PFSK-1 (cell line): ENCODE results near the gene C6orf132.

Source experiments
- FOXP2 ChIP-seq: optimal IDR thresholded peaks from 2 replicates; pipeline ENCODE3; 2011; ENCODE audit warnings: borderline replicate concordance, control low read depth, inconsistent platforms; ENCODE audit not compliant: insufficient read depth; ENCODE audit errors: extremely low read length, extremely low read depth
- POLR2AphosphoS5 ChIP-seq: IDR thresholded peaks from 2 replicates; pipeline ENCODE4 v1.6.1; 2012; ENCODE audit warnings: low read depth, mild to moderate bottlenecking, control low read depth, low read length, moderate library complexity
- REST ChIP-seq, 2 experiments: IDR thresholded peaks; 2 replicates each; pipeline versions ENCODE4 v1.6.1 to v1.8.0; 2011 to 2012; ENCODE audit warnings: low read depth in 2 of 2, low read length in 2 of 2, control low read depth in 1 of 2, inconsistent platforms in 1 of 2, mild to moderate bottlenecking in 1 of 2, moderate library complexity in 1 of 2; ENCODE audit not compliant: insufficient read depth in 1 of 2
- SIN3A ChIP-seq: IDR thresholded peaks from 2 replicates; pipeline ENCODE4 v1.6.1; 2012; ENCODE audit warnings: mild to moderate bottlenecking, low read length, moderate library complexity, borderline replicate concordance; ENCODE audit not compliant: insufficient read depth
- TAF1 ChIP-seq: IDR thresholded peaks from 2 replicates; pipeline ENCODE4 v1.6.1; 2012; ENCODE audit warnings: low read length, control low read depth, borderline replicate concordance; ENCODE audit not compliant: insufficient read depth

- no peak for TF ChIP-seq SIN3A
- no peak for TF ChIP-seq POLR2AphosphoS5
- no peak for TF ChIP-seq REST (IDR thresholded peaks at IDR 0.05; ENCODE audit: insufficient read depth in 1 of 2, low read depth in 2 of 2, low read length in 2 of 2)
- no peak for TF ChIP-seq TAF1
- TF ChIP-seq FOXP2 = no peak
These were observed 15.6 kb upstream of the C6orf132 start for GRCh38 chr6:42158011-42158410.
